Cardiac fibroblast (primary cell): ENCODE results near the gene DMWD.
"Not testable (repeated sequence)": the region's sequence is repeated elsewhere in the genome, so short reads cannot be mapped to it uniquely, and the experiment has no call there.

ENCODE experiments used
- DNase-seq, 2 donors: peaks; one replicate each; pipeline versions ENCODE4 v3.0.0 to v3.0.0-alpha.2; 2010; ENCODE audit warnings: low read depth in 2 of 2
- H3K4me3 ChIP-seq, 2 donors: replicated peaks in 1 of 2; 1 replicate in 1 of 2; 2 replicates in 1 of 2; pipeline ENCODE4 v1.5.1; 2011; ENCODE audit warnings: low read depth in 2 of 2, low read length in 2 of 2, mild to moderate bottlenecking in 2 of 2, moderate library complexity in 1 of 2
- CTCF ChIP-seq: IDR thresholded peaks from one replicate; pipeline ENCODE4 v1.5.1; 2011; ENCODE audit warnings: low read depth, mild to moderate bottlenecking, low read length, inconsistent platforms

Gene DMWD

GRCh38 chr19:45809643-45810159, 17.1 kb upstream of the DMWD start:
- DNase-seq: peak; percentile 74 to 81
- TF ChIP-seq CTCF: no peak
- H3K4me3 ChIP-seq: no peak overlapping the region

GRCh38 chr19:45805719-45806118, 13.1 kb upstream of the DMWD start:
- TF ChIP-seq CTCF: no peak
- DNase-seq: no peak
- H3K4me3 ChIP-seq: no peak overlapping the region

- no peak for DNase-seq
- H3K4me3 ChIP-seq: no peak overlapping the region
- TF ChIP-seq CTCF: no peak
Measured at GRCh38 chr19:45804959-45805230, 12.2 kb upstream of the DMWD start.

GRCh38 chr19:45804140-45804958, 11.7 kb upstream of the DMWD start:
- no peak for TF ChIP-seq CTCF
- no peak overlapping the region for H3K4me3 ChIP-seq
- no peak for DNase-seq

GRCh38 chr19:45801603-45802175, 9.0 kb upstream of the DMWD start:
- no peak for DNase-seq
- no peak overlapping the region for H3K4me3 ChIP-seq
- no peak for TF ChIP-seq CTCF

- TF ChIP-seq CTCF: no peak
- no peak overlapping the region for H3K4me3 ChIP-seq
- DNase-seq: peak; percentile 48 to 54
Measured at GRCh38 chr19:45800070-45800553, 7.5 kb upstream of the DMWD start.

GRCh38 chr19:45799541-45799940, 6.9 kb upstream of the DMWD start:
- not testable (repeated sequence) for H3K4me3 ChIP-seq, DNase-seq
